HFF-Myc (cell line): ENCODE data around the gene CTTNBP2NL.

Source experiments
- DNase-seq: peaks from one replicate; pipeline ENCODE4 v3.0.0-alpha.2; 2011; ENCODE audit warnings: low read depth; ENCODE audit errors: extremely low read depth
- H3K4me3 ChIP-seq: replicated peaks from 2 replicates; pipeline ENCODE4 v1.5.1; 2011; ENCODE audit warnings: low read depth, mild to moderate bottlenecking, control low read depth, low read length
- TF ChIP-seq, protein P1 (sequence below): IDR thresholded peaks from 2 replicates; pipeline ENCODE4 v1.5.1; 2012; ENCODE audit warnings: mild to moderate bottlenecking, low read depth, low read length, control low read depth; ENCODE audit errors: missing control alignments

CTTNBP2NL gene

DNA sequence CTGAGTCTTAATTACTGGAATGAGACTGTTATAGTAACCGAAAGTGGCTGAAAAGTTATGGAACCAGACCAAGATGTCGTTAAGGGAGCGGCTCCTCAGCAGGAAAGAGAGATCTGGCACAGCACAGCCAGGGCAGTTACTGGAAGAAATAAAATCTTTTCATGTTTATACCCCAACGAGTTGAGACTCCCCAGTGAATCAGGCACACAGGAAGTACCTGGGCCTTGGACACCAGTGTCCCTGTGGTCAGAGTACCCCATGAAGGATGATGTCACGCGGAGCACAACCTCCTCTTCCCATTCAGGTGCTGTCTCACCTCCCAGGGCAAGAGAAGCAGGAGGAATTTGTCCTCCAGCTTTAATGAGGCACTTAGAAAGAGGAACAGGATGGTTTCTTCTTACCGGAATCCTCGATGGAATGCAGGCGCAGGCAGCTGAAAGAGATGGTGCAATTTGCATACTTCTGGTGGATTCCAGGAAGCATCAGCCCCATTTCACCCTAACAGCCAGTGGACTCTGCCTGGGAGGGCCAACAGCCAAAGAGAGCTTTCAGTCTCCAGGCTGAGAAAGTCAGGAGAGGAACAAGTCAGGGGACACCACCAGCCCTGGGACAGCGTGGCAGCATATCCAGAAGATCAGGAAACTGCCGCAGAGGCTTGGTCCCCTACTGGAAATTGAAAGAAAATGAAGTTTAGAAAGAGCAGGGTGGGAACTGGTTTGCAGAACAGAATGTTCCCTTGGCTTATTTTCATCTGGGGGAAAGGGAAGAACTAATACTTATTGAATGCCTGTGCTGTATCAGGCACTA is 35.9 kb upstream of the CTTNBP2NL start:
- H3K4me3 ChIP-seq = no peak overlapping the region
- DNase-seq = no peak
- TF ChIP-seq, protein P1, sequence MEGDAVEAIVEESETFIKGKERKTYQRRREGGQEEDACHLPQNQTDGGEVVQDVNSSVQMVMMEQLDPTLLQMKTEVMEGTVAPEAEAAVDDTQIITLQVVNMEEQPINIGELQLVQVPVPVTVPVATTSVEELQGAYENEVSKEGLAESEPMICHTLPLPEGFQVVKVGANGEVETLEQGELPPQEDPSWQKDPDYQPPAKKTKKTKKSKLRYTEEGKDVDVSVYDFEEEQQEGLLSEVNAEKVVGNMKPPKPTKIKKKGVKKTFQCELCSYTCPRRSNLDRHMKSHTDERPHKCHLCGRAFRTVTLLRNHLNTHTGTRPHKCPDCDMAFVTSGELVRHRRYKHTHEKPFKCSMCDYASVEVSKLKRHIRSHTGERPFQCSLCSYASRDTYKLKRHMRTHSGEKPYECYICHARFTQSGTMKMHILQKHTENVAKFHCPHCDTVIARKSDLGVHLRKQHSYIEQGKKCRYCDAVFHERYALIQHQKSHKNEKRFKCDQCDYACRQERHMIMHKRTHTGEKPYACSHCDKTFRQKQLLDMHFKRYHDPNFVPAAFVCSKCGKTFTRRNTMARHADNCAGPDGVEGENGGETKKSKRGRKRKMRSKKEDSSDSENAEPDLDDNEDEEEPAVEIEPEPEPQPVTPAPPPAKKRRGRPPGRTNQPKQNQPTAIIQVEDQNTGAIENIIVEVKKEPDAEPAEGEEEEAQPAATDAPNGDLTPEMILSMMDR = no peak

DNA sequence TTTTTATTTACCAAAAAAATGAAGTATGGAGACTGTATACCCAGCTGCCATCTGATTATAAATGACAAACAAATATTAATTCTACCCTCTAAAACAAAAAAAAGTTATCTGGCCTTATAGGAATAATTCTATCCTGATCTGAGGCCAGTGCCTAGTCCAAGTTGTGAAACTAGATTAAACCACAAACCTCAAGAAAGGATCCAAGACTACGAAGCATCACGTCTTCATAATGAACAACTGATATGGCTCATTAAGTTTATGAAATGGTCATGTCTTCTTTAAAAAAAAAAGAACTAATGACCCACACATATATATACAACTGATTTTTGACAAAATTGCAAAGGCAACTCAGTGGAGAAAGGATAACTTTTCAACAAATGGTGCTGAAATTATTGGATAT is 32.4 kb upstream of the CTTNBP2NL start:
- no peak overlapping the region for H3K4me3 ChIP-seq
- TF ChIP-seq, protein P1 = no peak
- DNase-seq = no peak

DNA sequence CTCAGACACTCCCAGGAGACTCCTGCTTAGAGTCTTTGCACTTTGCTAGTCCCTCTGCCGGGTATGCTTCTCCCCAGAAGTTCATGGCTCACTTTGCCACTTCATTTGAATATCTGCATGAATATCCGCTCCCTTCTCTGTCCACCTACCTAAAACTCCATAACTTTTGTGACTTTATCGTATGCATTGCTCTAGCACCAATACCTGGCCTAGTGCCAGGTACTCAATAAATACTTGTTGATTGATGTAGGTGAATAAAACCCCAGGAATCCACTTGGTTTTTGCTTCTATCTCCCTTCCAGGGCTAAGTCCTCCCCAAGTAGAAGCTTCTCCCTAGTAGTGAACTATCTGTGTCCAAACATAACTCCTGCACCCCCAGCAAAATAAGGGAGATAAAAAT is 27.8 kb upstream of the CTTNBP2NL start:
- H3K4me3 ChIP-seq = no peak overlapping the region
- TF ChIP-seq, protein P1 = no peak
- DNase-seq = no peak

DNA sequence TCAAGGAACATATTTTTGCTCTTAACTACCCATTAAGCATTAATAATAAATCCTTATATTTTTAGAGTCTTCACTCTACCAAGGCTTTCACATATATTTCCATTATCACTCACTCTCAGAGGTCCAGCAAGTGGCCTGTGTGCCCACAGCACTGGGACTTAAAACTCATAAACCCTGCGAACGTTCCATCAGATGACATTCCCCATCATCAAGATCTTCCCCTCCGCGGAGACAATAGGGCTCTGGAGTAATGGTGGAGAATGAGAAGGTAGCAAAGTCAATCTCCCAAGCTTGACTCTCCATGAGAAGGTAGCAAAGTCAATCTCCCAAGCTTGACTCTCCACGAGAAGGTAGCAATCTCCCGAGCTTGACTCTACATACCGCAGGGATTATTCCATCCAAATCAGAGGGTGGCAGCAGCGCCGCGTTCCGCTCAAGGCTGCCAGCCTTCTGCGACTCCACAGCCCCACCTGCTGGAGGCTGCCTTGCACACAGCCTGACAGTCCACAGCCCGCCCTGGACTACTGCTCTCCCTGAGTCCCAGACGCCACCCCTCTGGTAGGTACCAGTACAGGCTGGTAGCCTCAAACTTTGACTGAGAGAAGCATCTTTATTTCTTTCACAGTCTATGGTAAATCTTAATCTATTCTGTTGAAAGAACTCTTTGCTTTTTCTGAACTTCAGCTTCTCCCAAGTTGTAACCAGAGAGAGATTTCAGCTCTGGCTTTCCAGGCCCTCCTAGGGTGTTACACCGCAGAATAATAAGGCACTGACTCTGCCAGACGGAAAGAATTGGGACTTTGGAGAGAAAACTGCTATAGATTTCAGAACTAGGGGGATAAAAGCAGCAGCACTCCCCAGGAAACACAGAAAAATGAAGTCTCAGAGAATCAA is 26.4 kb upstream of the CTTNBP2NL start:
- TF ChIP-seq, protein P1 = peak; percentile 97
- DNase-seq = peak; percentile 51
- no peak overlapping the region for H3K4me3 ChIP-seq

DNA sequence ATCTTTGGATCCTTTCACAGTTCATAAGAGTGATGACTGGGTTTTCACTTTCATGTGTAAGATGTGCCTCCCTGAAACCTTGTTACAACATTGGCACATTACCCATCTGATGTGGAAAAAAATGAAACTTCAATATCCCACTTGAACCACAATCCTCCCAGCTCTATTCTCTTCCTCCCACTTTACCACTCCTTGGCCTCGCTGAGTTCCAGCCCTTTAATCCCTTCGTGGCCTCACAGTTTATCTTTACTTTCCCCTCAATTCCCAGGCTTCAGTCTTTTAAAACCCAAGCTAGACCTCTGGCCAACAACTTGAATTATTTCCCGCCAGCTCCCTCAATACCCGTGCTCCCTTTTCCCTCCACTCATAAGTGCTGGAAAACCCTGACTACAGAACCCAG is 25.0 kb upstream of the CTTNBP2NL start:
- TF ChIP-seq, protein P1 = no peak
- no peak for DNase-seq
- no peak overlapping the region for H3K4me3 ChIP-seq

DNA sequence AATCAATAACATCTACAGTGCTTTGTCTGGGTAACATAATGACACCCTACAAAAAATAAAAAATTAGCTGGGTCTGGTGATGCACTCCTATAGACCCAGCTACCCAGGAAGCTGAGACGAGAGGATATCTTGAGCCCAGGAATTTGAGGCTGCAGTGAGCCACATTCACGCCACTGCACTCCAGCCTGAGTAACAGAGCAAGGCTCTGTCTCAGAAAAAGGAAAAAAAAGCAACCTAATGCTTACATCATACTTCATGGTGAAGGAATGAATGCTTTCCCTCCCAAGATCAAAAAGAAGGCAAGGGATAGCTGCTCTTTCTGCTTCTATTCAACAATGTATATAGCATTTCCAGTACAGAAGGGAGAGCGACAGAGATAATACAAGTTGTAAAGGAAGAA is 24.2 kb upstream of the CTTNBP2NL start:
- TF ChIP-seq, protein P1 = no peak
- H3K4me3 ChIP-seq = no peak overlapping the region

More for the DNA sequence above, 24.2 kb upstream of the CTTNBP2NL start:
- no peak for DNase-seq
